ENCODE data around the gene ACTR2.
"Not testable (repeated sequence)": the region's sequence is repeated elsewhere in the genome, so short reads cannot be mapped to it uniquely, and the experiment has no call there.

The ACTR2 gene

DNA sequence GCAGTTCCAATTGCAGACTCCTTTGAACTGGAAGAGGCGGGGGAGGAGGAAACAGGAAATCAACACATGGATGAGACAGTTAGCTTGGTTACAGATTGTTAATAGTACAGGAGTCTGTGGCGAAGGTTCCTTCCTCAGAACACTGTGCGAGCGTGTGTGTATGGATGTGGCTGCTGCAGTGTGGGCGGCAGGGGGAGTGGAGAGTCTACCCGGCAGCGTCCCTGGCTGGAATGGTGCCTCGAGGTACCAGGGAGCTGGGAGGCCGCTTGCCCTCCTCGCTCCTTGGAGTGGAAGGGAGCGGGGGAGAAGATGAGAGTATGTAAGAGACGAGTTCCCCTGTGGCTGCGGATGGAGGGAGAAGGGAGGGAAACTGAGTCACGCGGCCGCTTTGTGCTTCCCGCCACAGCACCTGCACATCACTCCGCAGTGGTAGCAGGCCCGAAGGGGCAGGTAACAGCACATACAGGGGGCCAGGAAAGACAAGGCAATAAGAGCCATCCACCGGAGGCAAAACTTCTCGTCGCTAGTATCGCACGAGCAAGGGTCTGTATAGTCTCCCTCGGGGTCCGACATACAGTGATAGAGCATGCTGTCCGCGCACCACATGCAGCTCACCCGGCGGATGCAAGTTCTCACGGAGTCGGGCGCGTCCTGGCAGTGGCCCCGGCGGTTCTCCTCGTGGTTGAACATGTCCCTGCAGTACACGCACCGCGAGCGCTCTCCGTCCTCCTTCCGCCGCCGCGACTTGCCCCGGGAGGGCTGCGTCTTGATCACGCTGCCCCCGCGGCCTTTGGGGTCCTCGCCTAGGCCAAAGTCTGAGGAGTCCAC is 85.7 kb downstream of the ACTR2 start:
- no peak for DNase-seq (ENCODE audit: low read depth in 2 of 2)

DNA sequence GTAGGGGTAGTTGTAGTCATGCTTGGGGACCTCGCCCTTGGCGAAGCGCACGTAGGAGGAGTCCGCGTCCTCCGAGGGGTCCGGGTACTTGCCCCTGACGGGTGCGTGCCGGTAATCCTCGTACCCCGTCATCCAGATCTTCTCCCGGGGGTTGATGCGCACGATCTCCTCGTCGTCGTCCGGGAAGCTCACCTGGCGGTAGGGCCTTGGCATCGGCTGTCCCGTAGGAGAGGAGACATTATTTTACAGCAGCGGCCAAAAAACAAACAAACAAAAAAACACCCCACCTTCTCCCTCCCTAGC is 86.3 kb downstream of the ACTR2 start:
- no peak for DNase-seq (ENCODE audit: low read depth in 2 of 2)

DNA sequence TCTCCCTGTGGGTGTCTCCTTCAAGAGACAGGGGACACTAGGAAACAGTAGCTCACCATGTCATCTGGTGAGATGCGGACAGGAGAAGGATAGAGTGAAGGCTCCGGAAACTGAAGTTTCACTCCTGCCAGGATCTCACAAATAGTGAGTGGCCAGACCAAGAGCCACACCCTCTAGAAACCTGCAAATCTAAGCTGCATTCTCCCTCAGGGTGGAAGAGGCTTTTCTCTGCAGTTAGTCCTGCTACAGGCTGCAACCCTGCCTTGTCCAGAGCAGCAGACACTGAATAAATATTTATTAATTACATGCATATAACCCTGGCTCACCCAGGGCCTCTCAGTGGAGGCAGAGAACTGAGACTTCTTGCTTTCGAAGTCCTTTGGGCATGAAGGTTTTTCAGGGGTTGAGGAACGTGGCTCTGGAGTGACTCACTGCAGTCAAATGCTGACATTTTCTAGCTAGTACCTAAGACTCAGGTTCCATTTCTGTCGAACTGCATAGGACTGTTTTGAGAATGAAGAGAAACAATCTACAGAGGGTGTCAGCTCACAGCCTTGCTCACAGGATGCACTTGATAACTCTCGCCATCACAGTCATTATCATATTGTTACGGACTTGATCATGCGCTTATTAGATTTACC is 87.3 kb downstream of the ACTR2 start:
- no peak for DNase-seq (ENCODE audit: low read depth in 2 of 2)

DNA sequence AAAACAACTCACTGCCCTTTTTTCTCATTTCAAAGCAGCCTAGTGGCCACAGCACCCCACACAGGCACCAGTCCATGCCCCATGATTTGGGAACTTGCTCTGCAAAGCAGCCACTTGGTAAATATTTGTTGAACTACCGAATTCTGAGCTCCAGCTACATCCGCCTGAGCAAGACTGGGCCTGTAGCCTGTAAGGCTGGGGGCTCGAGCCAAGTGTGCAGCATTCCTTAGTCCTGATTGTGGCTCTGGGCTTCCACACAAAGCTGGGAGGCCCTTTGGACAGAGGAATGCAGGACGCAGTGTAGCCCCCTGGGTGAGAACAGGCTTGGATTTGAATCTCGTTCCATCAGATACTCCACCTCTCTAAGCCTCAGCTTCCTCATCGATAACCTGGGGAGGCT is 88.4 kb downstream of the ACTR2 start:
- DNase-seq (ENCODE audit: low read depth in 2 of 2) = no peak

DNA sequence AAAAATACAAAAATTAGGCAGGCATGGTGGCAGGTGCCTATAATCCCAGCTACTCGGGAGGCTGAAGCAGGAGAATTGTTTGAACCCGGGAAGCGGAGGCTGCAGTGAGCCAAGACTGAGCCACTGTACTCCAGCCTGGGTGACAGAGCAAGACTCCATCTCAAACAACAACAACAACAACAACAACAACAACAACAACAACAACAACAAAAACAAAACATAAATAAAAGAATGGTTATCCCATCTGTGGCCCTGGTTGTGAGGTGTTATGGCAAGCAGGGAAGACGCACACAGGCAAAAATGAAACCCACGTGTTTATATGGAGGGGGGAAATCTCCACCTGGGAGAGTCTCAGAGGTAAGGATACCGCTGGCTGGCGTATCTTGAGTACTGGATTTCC is 89.7 kb downstream of the ACTR2 start:
- DNase-seq (ENCODE audit: low read depth in 2 of 2) = not testable (repeated sequence)

DNA sequence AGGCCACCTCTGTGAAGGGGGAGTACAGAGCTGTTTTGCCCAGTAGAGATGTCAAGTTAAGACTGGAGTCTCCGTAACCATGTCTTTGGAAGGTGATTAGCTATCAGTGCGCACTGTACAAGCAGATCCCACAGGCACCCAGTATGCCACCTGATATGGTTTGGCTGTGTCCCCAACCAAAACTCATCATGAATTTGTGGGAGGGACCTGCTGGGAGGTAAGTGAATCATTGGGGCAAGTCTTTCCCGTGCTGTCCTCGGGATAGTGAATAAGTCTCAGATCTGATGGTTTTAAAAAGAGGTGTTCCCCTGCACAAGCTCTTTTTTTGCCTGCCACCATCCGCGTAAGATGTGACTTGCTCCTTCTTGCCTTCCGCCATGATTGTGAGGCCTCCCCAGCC is 90.2 kb downstream of the ACTR2 start:
- no peak for DNase-seq (ENCODE audit: low read depth in 2 of 2)

DNA sequence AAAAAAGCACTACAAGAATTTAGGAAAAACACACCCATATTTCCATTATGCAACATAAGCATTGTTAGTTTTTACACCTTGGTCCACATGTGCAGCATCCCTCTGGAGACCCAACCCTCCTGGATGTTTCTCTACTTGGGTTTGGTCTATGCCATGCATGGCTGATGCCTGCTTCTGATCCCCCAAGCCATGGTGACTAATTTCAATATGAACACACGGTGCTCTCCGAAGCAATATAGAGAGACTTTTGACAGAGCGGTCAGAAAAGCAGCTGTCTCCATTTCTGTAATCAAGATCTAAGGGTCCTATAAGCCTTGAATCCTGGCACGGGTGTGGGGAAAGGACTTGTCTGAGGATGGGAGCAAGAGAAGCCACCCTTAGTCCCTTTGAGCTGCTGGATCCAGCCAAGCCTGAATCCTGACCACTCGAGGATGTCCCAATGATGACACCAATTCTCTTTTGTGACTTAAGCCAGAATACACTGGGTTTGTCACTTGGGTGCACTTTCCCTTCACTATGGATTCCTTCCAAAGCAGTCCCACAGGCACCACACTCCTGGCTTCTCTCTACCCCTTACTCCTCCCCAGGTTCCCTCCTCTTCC is 91.5 kb downstream of the ACTR2 start:
- DNase-seq (ENCODE audit: low read depth in 2 of 2) = no peak

DNA sequence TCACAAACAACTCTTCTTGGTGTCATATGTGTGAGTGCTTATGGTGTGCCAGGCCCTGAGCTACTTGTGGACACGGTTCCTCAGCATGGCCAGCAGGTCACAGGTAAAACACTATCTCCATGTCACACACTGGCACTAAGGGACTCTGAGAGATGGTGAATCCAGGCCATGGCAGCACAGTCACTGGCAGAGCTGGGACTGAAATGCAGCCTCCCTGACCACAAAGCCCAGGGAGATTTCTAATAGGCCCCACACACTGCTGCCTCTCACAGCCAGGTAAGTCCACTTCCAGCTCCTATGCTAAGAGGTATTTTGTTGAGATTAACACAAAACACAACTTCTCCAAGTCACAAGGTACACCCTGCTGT is 92.0 kb downstream of the ACTR2 start:
- DNase-seq (ENCODE audit: low read depth in 2 of 2) = no peak

DNA sequence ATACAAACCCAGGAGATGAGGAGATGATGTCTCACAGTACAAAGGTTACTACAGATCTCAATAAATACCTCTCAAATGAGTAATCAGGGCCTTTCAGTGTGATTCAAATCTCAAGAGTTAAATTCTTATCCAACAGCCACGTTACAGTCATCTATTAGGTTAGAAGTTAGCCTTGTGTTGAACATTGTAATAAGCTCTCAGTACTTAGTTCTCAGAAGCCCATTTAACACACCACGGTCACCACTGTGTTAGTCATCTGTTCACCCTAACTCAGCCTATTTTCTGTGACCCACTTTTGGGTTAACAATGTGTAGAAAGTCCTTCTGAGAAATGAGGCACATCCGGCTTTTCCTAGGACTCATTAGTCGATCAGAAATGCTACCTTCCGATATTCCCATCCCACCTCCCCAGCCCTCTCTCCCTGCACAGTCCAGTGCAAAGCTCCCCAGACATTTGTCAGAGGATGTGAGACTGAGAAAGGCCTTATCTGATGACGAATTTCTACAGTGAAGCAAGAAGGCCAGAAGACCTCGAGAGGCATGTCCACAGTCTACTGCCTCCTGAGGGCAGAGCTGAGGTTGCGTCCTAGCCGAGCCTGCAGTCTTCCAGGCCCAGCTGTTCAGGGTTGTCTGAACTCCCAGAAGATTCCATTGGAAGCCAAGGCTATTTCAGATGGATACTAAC is 92.6 kb downstream of the ACTR2 start:
- no peak for DNase-seq (ENCODE audit: low read depth in 2 of 2)

All from stimulated activated CD8-positive, alpha-beta memory T cell treated with anti-CD3 and anti-CD28 coated beads, Interleukin-7, amount 100 ng/mL, for 4 hours (primary cell).